Lower leg skin (tissue), 3 donors: ENCODE data around the gene ANKRD52.

ENCODE experiments used
- CTCF ChIP-seq, 3 donors: fragments of 450-650 bp; IDR thresholded peaks; one replicate each; pipeline ENCODE4 v1.5.1; 2016; ENCODE audit warnings: antibody characterized with exemption in 3 of 3, mild to moderate bottlenecking in 3 of 3, moderate library complexity in 2 of 3
- POLR2A ChIP-seq, 2 donors: fragments of 450-650 bp; IDR thresholded peaks; one replicate each; pipeline ENCODE4 v1.6.1; 2016 to 2017; ENCODE audit warnings: antibody characterized with exemption in 2 of 2, mild to moderate bottlenecking in 1 of 2, moderate library complexity in 1 of 2

GRCh38 chr12:56256326-56256960 lies 1.7 kb downstream of the ANKRD52 start:
- TF ChIP-seq CTCF (IDR thresholded peaks at IDR 0.05) (no peak), POLR2A (IDR thresholded peaks at IDR 0.05) (no peak)
